HG03457 (cell line): ENCODE data around the gene CLRN1.

Experiments
- ATAC-seq: cut with Tn5 transposase; IDR thresholded peaks from one replicate; pipeline ENCODE4 v1.9.1; 2021; ENCODE audit warnings: moderate number of reproducible peaks; ENCODE audit not compliant: unreplicated experiment

The CLRN1 gene

DNA sequence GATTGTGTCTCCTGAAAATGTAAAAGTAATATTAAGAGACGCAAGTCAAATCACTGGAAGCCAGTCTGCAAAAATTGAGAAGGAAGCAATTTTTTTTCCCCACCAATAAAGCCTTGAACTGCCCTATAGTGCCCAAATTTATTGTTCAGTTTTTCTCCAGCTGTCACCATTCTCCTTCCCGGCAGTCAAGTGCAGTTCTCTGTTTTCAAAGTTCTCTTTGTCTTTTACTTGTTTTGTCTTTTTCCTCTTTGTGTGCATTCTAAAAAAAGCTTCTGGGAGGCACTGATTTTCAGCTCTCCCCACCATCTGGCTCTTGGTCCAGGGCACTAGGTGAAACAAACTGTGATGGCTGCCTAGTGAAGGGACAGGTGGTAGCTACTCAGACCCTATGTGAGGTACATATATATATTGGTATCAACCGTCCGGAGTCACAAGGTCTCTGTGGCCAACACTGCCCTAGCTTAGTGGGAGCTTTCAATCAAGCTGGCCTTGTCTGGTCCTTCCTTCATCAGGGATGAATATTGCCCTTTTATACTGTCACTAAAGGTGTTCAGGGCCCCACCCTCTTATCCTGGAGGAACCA lies 6.1 kb upstream of the CLRN1 start:
- ATAC-seq = no peak

DNA sequence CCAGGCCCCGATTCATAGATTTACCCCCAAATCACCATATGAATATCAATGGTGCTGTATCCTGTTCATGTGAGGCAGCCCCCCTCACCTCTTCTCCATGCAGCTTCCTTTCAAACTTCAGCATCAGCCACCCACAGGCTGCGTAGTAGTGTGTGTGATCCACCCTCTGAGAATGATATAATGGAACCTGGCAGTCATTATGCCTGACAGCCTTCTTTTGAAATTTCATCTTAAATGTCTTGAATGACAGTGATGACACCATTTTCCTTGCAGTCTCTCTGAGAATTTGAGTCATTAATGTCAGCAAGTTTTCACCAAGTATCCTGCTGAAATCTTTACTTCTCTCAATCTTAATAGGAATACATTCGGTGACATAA lies 3.5 kb upstream of the CLRN1 start:
- ATAC-seq = no peak

DNA sequence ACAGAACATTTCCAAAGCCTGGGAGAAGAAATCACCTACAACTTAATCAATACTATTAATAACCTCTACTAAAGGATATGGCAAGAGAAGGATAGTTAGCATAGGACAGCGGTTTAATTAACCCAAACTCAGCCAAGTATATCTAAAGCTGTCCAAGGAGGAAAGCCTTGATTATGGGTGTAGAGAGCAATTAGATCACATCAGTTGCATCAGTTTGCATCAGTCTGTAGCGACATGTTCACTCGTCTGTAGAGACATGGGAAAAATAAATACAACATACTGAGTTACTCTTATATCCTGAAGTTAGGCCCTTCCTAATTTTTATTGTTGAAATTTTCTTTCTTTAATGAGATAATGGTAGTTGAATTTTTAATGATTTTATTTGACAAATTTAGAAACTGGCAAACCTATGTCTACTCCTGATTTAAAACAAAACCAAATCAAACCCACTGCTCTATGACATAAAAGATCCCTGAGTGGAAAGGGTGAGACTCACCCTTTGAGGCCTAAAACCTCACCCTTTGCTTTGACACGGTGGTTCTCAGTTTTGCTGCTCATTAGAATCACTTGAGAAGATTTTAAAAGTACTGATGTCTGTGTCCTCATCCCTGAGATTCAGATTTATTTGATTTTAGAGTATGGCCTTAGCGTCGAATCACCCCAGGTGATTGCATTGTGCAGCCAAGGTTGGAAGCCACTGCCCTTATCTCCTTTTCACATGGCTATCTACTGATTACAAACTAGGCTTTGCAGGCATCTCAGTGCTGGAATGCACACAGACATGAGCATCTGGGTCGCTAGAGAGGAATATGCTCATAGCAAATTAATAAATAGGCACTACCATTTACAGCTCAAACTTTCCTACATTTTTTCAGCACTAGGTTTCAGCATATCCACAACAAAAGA lies 2.8 kb upstream of the CLRN1 start:
- ATAC-seq = no peak

DNA sequence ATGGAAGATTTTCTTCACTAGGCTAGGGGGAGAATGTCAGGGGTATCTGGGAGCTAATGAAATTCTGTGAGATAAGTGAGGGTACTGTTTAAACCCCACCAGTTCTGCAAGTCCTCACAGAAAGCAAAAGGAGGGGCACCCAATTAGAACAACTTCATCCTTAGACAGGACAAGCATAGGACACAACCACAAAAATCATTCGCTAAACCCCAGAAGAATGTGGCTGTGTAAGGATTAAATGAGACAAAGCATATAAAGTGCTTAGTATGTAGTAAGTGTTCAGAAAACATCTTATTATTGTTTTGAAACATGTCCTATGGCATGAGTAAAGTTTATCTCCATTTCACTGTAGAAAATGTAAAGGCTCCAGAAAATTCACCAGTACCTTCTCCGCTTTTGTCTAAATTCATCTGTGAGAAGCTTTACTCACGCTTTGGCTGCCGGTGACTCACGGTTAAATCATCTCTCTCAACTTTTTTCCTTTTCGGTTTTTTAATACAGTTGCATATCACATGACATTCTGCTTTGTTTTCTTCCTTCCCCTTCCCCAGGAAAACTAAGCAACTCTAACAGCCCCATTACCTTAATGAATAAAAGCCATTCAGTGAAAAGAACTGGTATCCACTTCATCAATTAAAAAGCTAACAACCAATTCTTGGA lies 1.7 kb downstream of the CLRN1 start:
- ATAC-seq = no peak

DNA sequence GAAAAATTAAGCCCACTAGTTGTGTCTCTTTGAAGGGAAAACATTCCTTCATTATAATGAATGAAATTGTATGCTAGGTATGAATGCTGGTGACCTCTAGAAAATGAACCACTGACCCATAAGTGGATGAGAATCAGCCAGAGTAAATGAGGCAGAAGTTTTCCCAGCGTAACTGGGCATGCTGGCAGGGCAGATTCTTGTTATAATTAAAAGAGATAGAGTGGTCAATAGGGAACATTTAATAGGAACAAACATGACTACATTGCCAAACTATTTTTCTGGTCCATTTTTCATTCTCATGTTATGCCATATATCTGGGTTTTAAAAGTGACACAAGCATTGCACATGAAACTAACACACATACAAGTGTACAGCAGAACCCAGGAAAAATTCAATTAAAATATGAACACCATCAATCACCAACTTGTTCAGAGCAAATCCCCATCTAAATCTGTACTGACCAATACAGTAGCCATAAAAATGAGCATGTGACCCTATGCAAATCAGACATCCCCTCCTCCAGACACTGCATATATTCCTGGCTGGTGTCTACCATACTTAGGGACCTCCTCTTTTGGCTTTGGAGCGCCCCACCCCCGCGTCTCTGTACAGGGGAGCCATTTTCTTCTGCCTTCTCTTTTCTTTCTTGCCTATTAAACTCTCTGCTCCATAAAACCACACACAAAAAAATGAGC lies 4.0 kb downstream of the CLRN1 start:
- ATAC-seq = no peak

DNA sequence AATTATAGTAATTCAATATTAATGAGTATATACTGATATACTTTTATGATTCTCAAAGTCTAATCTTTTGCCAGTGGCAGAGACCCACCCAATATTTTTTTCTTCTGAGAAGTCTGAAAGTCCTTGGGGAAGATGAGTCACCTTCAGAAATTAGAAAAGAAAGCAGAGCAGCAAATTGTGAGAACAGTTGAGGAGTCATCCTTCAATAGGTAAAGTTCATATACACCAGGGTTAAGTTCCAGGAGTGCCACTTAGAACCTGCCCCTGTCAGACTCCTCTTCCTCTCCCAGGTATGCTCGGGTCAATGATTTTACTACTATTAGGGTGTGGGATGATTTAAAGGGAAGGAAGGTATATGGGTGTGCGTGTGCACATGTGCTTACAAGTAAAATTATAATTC lies 7.1 kb downstream of the CLRN1 start:
- ATAC-seq = no peak

DNA sequence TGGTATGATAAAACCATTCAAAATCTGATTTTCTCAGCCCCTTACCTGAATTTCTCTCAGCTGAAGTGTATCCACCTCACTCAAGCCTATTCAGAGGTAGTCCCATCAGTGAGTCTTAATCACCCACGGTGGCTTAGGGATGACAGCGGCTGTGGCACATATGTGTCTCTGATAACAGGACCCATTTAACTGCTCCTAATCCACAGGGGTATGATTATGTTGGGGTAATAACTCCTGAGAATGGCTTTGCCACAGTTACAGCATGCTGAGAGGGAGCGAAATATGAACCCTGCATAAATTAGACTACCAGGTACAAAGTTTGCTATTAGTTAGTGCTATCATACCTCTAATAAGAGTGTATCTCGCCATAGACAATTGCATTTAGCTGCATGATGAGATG lies 10.6 kb downstream of the CLRN1 start:
- ATAC-seq = no peak

DNA sequence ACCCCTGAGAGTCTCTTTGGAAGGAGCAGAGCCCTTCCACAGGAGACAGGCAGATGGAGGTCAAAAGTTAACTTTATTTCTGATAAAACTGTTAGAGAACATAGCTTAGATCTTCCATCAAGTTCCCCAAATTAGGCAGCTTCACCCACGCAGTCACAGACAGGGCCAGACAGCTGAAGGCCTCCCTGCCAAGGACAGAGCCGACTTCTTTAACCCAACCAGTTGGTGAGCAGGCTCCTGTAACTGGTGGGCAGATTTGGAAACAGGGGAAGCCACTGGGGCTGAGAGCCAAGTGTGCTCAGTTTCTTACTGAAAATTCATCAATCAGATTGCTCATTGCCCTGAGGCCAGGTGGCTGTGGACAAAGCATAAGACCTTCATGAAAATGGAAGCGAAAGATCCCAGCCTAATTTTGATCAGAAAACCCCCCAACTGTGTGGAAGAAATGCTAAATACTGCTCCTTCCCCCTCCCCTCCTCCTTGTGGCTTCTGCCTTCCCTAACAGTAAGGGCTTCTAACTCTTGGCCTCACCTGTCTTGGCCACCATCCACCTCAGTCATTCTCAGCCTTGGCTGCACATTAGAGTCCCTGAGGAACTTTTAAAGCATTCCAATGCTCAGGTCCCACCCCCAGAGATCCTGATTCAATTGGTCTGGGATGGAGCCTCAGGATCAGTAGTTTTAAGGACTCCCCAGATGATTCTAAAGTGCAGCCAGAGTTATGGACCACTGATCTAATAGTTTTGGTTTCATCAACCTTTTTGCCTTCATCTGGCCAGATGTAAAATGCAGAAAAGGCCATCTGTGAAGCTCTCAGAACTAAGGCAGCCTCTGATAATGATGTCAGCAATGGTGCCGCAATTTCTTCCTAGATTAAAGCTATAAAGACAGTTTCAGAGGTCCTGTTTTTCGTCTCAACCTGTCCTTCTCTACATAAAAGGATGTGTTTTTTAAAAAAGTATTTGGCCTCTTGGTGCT lies 11.5 kb downstream of the CLRN1 start:
- no peak for ATAC-seq

DNA sequence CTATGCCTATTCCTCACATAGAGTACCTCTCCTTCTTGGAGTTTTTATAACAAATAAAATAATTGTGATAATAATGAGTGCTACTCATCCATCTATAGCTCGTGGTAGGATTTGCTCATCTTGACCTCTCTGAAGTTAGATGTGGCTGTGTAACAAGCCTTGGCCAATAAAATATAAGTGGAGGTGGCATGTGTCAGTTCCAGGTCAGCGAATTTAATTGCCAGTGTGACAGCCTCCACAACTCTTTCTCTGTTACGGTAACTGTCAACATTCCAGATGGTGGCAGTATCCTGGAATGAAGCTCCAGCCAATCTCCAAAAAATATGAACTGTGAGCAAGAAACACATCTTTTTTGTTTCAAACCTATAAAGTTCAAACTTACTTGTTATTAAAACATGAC lies 13.8 kb downstream of the CLRN1 start:
- ATAC-seq = no peak

DNA sequence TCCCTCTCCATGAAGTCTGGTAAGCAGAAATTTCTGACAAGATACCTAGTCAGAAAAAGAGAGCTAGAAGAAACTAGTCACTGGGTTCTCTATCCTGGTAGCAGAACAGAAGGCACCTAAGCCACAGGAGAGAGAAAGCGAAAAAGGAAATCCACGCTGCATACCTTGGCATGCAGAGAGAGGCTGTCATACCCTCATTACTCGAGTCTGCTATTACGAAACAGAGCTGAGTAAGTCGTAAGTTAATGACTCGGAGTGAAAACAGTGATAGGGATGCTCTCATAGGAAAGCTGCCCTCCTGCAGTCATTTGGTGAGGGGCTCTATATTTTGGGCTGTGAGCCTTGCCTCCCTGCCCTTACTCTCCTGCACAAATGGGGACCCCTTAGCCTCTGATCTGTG lies 16.2 kb downstream of the CLRN1 start:
- ATAC-seq = no peak

DNA sequence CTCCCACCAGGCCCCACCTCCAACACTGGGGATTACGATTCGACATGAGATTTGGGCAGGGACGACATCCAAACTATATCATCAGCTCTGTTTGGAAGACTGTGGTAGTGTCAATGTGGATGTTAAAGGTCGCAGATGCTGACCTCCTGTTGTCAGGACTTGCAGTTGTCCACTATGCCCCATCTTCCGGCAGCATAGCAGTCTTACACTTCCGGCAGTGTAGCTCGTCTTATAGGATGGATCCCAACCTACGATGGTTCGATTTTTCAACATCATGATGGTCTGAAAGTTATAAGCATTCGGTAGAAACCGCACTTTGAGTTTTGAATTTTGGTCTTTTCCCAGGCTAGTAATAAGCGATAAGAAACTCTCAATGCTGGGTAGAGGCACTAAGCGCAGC lies 20.6 kb downstream of the CLRN1 start:
- ATAC-seq = no peak

DNA sequence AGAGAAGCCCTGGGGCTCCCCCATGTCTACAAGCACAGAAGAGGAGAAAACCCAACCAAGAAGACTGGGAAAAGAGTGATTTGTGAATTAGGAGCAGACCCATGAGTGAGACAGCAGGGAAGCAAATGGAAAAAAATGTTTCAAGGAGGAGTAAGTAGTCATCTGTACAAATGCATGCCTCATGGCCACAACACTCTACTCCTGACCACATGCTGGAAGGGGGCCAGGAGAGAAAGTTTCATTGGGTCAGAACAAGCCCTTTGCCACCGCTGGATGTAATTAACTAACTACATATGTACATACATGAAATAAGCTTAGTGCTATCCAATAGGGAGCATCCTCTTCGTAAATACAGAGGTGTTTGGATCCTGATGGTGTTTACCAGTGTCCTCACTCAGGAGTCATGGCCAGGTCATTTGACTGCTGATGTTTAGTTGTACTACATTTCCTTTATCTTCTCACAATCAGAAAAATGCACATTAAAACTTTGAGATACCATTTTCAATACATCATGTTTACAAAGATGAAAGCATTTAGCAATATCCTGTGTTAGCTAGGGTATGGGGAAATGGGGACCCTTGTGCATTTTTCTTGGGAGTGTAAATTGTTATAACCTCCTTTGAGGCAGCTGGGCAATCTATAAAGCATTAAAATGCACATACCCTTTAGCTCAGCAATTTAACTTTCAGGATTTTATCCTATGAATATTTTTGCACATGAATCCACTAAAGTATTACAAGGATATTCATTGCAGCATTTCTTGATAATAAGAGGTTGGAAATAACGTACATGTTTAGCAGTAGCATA lies 27.1 kb downstream of the CLRN1 start:
- ATAC-seq = no peak

DNA sequence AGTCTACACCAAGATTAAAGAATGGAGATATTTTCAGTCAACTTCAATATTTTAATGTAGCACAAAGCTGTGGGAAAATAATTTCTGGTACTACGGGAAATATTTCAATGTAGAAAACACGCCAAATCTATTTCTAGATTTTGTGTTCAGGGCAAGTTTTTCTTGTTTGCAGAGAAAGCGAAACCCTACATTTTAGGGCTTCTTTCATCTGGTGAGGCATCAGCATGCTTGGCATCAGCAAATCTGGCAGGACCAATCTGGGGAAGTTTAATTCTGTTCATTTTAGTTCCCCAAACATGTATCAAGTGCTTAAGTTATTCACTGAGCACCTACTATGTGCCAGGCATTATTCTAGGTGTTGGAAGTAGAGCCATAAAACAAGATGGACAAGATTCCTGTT lies 30.3 kb downstream of the CLRN1 start:
- ATAC-seq = no peak

DNA sequence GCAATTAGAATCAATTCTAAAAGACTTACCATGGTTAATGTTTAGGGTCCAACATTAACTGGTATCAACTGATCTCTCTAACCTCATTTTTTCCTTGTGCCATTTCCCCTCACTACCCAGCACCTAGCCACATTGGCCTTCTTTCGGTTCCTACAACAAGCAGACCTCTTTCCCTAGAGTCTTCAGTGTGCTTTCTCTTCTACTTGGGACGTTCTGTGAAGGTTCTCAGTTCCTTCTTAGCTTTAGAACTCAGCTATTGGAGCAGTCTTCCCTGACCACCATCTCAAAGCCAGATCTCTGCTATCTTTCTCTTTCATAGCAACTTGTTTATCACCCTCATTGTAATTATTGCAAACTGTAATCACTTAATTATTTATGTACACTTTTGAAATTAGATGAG lies 35.8 kb downstream of the CLRN1 start:
- peak; percentile 89 for ATAC-seq

DNA sequence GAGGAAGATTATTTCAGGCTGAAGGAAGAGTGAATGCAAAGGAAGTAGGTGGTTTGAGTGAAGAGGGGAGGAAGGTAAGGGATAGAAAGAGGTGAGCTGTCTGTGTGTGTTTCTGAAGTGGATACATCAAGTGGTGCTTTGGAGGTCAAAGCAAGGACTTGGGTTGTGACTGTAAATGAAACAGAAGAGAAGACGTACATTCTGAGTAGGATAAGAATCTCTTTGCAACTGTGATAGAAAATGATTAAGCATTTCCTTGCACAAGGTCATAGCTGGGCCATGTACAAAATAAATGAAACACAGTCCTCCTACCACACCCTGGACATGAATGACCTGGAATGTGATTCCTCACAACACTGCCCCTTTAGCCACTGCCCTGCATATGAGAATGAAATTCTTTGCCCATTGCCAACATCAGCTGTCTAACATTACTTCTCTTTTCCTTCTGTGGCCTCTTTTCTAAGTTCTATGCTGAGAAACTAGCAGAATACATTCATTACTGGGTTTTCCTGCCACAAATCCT lies 39.0 kb downstream of the CLRN1 start:
- no peak for ATAC-seq

DNA sequence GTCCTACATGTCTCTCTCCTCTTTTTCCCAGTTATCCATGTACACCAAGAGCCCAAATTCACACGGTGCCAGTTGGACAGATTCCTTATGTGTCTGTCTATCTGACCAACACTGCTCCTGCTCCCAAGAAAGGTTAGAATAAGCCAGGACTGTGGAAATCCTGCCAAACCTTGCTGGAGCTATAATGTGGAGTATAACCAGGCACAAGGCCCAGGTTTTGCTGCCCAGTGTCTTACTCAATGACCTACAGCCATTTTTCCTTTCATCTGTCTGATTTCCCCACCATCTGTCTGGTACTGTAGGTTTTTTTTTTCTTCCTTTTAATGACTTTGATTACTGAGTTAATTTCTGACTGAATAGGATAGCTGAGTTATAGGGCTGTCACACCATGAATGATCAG lies 40.8 kb downstream of the CLRN1 start:
- ATAC-seq = no peak

DNA sequence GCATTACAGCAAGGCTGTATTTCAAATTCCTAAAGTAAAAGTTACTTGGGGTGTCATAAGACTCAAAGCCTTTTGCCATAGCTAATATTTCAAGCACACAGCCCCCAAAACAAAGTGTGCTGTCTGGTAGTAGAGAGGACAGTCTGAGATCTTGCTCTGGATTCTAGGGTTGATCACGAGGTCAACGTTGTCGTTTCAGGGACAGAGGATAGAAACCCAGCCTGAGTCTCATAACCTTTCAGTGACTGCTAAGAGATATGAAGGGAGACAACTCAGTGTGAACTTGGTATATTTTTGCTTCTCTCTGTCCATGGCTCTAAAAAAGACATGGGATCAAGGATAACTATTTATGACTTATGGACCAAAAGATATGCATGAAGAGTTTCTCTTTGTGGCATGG lies 41.7 kb downstream of the CLRN1 start:
- ATAC-seq = no peak

DNA sequence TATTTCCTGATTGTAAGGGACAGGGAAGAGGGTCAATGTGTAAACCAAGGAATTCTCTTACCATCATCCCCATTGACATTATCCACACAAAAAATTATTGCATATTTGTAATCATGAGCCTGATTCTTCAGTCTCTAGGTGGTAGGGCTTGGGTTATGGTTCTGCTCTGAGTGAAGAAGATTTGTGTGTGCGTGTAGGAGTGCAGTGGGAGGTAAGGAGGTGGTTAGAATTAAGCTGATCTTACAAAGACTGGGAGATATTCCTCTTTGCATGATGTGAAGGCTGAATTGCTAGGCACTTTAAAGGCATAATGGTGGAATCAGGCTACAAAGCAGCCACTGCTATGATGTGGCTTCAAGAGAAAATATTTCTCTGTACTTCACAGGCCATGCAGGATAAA lies 44.3 kb downstream of the CLRN1 start:
- ATAC-seq = no peak

DNA sequence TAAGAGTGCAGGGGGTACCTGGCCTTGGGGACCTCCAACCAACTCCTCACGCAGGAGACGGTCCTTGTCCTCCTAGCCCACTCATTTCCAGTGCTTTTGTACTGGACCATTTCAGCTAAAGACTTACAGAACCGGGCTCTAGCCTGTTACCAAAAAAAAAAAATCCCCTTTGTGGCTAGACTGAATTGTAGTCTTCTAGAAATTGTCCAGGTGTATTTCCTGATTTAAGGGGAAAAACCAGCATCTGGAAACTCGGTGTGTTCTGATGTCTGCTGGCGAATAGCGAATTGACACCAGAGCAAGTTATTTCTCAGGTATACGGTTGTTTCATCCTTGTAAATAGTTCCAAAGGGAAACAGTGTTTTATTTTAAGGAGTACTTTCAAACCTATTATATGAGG lies 46.2 kb downstream of the CLRN1 start:
- ATAC-seq = no peak
